Measurements from ENCODE around the gene TRAPPC1.

TRAPPC1 gene

GRCh38 chr17:7931709-7932482 lies at the start of gene TRAPPC1, which contains the start of gene CNTROB:
Gene TRAPPC1 (minus strand): TSS chr17:7931946. CDS start chr17:7931829, 117 bp downstream.
Gene CNTROB (plus strand): TSS chr17:7932206. CDS start chr17:7933080, 874 bp downstream.
- H3K4me3 ChIP-seq (ENCODE audit: low read depth, low read length), result peak within 1 kb of the TSS; percentile 100
- no peak for TF ChIP-seq CTCF (IDR thresholded peaks at IDR 0.05; ENCODE audit: insufficient read depth, low read length, missing control alignments)
- CTCF ChIA-PET, result interaction anchor here (0.8 to 16.0 kb wide), 16 partner anchors 12 to 188 kb away, joined by 3 to 173 read pairs (median 6); no protein-coding TSS in a partner anchor
- POLR2A ChIA-PET, result interaction anchor here (1.4 to 3.2 kb wide), 4 partner anchors 13 to 75 kb away, joined by 5 to 23 read pairs (median 6); partner anchors contain the start of gene RNF227
- DNase-seq (ENCODE audit: low read depth, low spot score), result peak; percentile 92

GRCh38 chr17:7977805-7978204 lies 46.1 kb upstream of the TRAPPC1 start:
- TF ChIP-seq CTCF (IDR thresholded peaks at IDR 0.05; ENCODE audit: insufficient read depth, low read length, missing control alignments), result no peak
- no peak overlapping the region for H3K4me3 ChIP-seq (ENCODE audit: low read depth, low read length)
- CTCF ChIA-PET, result interaction anchor here (0.9 to 16.5 kb wide), 4 partner anchors 12 to 69 kb away, joined by 3 to 499 read pairs (median 28); partner anchors contain the start of gene RNF227
- DNase-seq (ENCODE audit: low read depth, low spot score), result no peak
- POLR2A ChIA-PET, result no interaction called here

GRCh38 chr17:7977039-7977438 lies 45.3 kb upstream of the TRAPPC1 start:
- no peak for DNase-seq (ENCODE audit: low read depth, low spot score)
- no peak for TF ChIP-seq CTCF (IDR thresholded peaks at IDR 0.05; ENCODE audit: insufficient read depth, low read length, missing control alignments)
- CTCF ChIA-PET, result interaction anchor here (0.7 to 1.1 kb wide), 2 partner anchors 10 to 24 kb away, joined by 3 read pairs; no protein-coding TSS in a partner anchor
- no peak overlapping the region for H3K4me3 ChIP-seq (ENCODE audit: low read depth, low read length)
- POLR2A ChIA-PET, result no interaction called here

GRCh38 chr17:7974638-7975131 lies 42.9 kb upstream of the TRAPPC1 start:
- CTCF ChIA-PET, result interaction anchor here (0.7 to 2.3 kb wide), 6 partner anchors 9 to 74 kb away, joined by 3 to 8 read pairs (median 4); no protein-coding TSS in a partner anchor

GRCh38 chr17:7972131-7972785 lies 40.5 kb upstream of the TRAPPC1 start:
- no peak for TF ChIP-seq CTCF (IDR thresholded peaks at IDR 0.05; ENCODE audit: insufficient read depth, low read length, missing control alignments)
- ChIA-PET CTCF (interaction anchor here (0.6 to 3.0 kb wide), 13 partner anchors 12 to 89 kb away, joined by 3 to 12 read pairs (median 4); no protein-coding TSS in a partner anchor), POLR2A (no interaction called here)
- H3K4me3 ChIP-seq (ENCODE audit: low read depth, low read length), result no peak overlapping the region
- DNase-seq (ENCODE audit: low read depth, low spot score), result no peak

More at GRCh38 chr17:7974638-7975131, 42.9 kb upstream of the TRAPPC1 start:
- H3K4me3 ChIP-seq (ENCODE audit: low read depth, low read length), result no peak overlapping the region
- POLR2A ChIA-PET, result no interaction called here
- DNase-seq (ENCODE audit: low read depth, low spot score), result no peak
- no peak for TF ChIP-seq CTCF (IDR thresholded peaks at IDR 0.05; ENCODE audit: insufficient read depth, low read length, missing control alignments)
